SH-SY5Y (cell line): ENCODE measurements around the gene TENT5C.

Experiments
- GATA2 ChIP-seq: IDR thresholded peaks from 2 replicates; pipeline ENCODE4 v1.6.1; 2011; ENCODE audit warnings: mild to moderate bottlenecking, low read depth, low read length
- GATA3 ChIP-seq: IDR thresholded peaks from 2 replicates; pipeline ENCODE4 v1.6.1; 2011; ENCODE audit warnings: low read depth, mild to moderate bottlenecking, low read length, moderate library complexity

- TF ChIP-seq GATA2 (no peak), GATA3 (no peak)
Measured at GRCh38 chr1:117611894-117612483, 6.1 kb downstream of the TENT5C start.
